Muscle layer of duodenum (tissue), 2 donors: ENCODE results near the gene PRKAG2.
"Not testable (repeated sequence)": the region's sequence is repeated elsewhere in the genome, so short reads cannot be mapped to it uniquely, and the experiment has no call there.

Experiments used
- H3K27ac ChIP-seq: one replicate; pipeline ENCODE4 v1.7.0; 2013; ENCODE audit warnings: mild to moderate bottlenecking, low read length
- H3K27me3 ChIP-seq: one replicate; pipeline ENCODE4 v1.7.0; 2013; ENCODE audit warnings: low read depth, mild to moderate bottlenecking, control low read depth, low read length
- H3K36me3 ChIP-seq, 2 donors: one replicate each; pipeline ENCODE4 v1.7.0; 2013; ENCODE audit warnings: low read length in 2 of 2, control low read depth in 1 of 2, mild to moderate bottlenecking in 1 of 2; ENCODE audit not compliant: insufficient read depth in 2 of 2, control insufficient read depth in 1 of 2
- H3K4me1 ChIP-seq, 2 donors: one replicate each; pipeline ENCODE4 v1.7.0; 2013; ENCODE audit warnings: low read length in 2 of 2, mild to moderate bottlenecking in 2 of 2, control low read depth in 1 of 2, moderate library complexity in 1 of 2; ENCODE audit not compliant: insufficient read depth in 2 of 2, control insufficient read depth in 1 of 2
- H3K4me3 ChIP-seq, 2 donors: one replicate each; pipeline ENCODE4 v1.7.0; 2013; ENCODE audit warnings: low read length in 2 of 2, low read depth in 1 of 2, mild to moderate bottlenecking in 1 of 2
- H3K9me3 ChIP-seq, 2 donors: one replicate each; pipeline ENCODE4 v1.7.0; 2013; ENCODE audit warnings: low read length in 2 of 2, control low read depth in 1 of 2, mild to moderate bottlenecking in 1 of 2; ENCODE audit not compliant: control insufficient read depth in 1 of 2
- donor health status: healthy.

The PRKAG2 gene

DNA sequence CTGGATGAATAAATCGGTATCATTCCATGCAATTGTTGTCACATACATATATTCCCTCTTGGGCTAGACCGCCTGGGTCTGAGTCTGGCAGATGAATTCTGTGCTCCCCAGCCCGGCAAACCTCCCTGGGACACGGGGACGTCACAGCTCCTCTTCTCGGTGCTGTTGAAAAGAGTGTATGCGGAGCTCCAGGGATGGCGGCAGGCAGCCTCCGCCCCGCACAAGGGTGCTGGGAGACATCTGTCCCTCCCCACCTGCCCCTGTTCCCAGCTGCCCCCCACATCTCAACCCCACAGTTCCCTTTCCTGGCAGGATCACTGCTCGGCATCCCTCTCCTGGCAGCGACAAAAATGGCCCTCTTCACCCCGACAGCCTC, 32.1 kb downstream of the PRKAG2 start:
- Histone ChIP-seq H3K27ac (no peak overlapping the region), H3K4me3 (no peak overlapping the region), H3K9me3 (no peaks in the 10 kb centered on the region), H3K27me3 (no peaks in the 10 kb centered on the region), H3K36me3 (no peaks in the 10 kb centered on the region), H3K4me1 (no peaks in the 10 kb centered on the region)

GRCh38 chr7:151844071-151844824, 32.7 kb downstream of the PRKAG2 start:
- Histone ChIP-seq H3K27ac (no peak overlapping the region), H3K4me3 (no peak overlapping the region), H3K36me3 (no peaks in the 10 kb centered on the region), H3K27me3 (no peaks in the 10 kb centered on the region), H3K9me3 (no peaks in the 10 kb centered on the region), H3K4me1 (no peaks in the 10 kb centered on the region)

- H3K36me3 ChIP-seq, result no peaks in the 10 kb centered on the region
- H3K4me1 ChIP-seq, result no peaks in the 10 kb centered on the region
- H3K27me3 ChIP-seq, result no peaks in the 10 kb centered on the region
- H3K27ac ChIP-seq, result no peak overlapping the region
- no peaks in the 10 kb centered on the region for H3K9me3 ChIP-seq
- H3K4me3 ChIP-seq, result no peak overlapping the region
Measured at GRCh38 chr7:151843181-151843580, 33.7 kb downstream of the PRKAG2 start.

DNA sequence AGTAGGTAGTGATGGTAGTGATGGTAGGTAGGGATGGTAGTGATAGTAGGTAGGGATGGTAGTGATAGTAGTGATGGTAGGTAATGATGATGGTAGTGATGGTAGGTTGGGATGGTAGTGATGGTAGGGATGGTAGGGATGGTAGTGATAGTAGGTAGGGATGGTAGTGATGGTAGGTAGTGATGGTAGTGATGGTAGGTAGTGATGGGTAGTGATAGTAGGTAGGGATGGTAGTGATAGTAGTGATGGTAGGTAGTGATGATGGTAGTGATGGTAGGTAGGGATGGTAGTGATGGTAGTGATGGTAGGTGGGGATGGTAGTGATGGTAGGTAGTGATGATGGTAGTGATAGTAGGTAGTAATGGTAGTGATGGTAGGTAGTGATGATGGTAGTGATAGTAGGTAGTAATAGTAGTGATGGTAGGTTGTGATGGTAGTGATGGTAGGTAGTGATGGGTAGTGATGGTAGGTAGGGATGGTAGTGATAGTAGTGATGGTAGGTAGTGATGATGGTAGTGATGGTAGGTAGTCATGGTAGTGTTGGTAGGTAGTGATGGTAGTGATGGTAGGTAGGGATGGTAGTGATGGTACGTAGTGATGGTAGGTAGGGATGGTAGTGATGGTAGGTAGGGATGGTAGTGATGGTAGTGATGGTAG, 35.4 kb downstream of the PRKAG2 start:
- H3K27ac ChIP-seq, H3K27me3 ChIP-seq, H3K9me3 ChIP-seq, H3K4me3 ChIP-seq, H3K36me3 ChIP-seq, H3K4me1 ChIP-seq: not testable (repeated sequence)

- no peaks in the 10 kb centered on the region for H3K4me1 ChIP-seq
- no peak overlapping the region for H3K4me3 ChIP-seq
- H3K36me3 ChIP-seq, result no peaks in the 10 kb centered on the region
- no peaks in the 10 kb centered on the region for H3K27me3 ChIP-seq
- no peak overlapping the region for H3K27ac ChIP-seq
- no peaks in the 10 kb centered on the region for H3K9me3 ChIP-seq
Measured at GRCh38 chr7:151840088-151840910, 36.6 kb downstream of the PRKAG2 start.

GRCh38 chr7:151839451-151839921, 37.4 kb downstream of the PRKAG2 start:
- Histone ChIP-seq H3K27ac (no peak overlapping the region), H3K4me3 (no peak overlapping the region), H3K4me1 (no peaks in the 10 kb centered on the region), H3K9me3 (no peaks in the 10 kb centered on the region), H3K27me3 (no peaks in the 10 kb centered on the region), H3K36me3 (no peaks in the 10 kb centered on the region)

GRCh38 chr7:151838861-151839381, 38.0 kb downstream of the PRKAG2 start:
- Histone ChIP-seq H3K9me3 (no peaks in the 10 kb centered on the region), H3K4me1 (no peaks in the 10 kb centered on the region), H3K27ac (no peak overlapping the region), H3K4me3 (no peak overlapping the region), H3K27me3 (no peaks in the 10 kb centered on the region), H3K36me3 (no peaks in the 10 kb centered on the region)

- no peaks in the 10 kb centered on the region for H3K4me1 ChIP-seq
- H3K36me3 ChIP-seq, result no peaks in the 10 kb centered on the region
- no peak overlapping the region for H3K4me3 ChIP-seq
- H3K27ac ChIP-seq, result no peak overlapping the region
- H3K9me3 ChIP-seq, result no peaks in the 10 kb centered on the region
- no peaks in the 10 kb centered on the region for H3K27me3 ChIP-seq
Measured at GRCh38 chr7:151838072-151838471, 38.8 kb downstream of the PRKAG2 start.

DNA sequence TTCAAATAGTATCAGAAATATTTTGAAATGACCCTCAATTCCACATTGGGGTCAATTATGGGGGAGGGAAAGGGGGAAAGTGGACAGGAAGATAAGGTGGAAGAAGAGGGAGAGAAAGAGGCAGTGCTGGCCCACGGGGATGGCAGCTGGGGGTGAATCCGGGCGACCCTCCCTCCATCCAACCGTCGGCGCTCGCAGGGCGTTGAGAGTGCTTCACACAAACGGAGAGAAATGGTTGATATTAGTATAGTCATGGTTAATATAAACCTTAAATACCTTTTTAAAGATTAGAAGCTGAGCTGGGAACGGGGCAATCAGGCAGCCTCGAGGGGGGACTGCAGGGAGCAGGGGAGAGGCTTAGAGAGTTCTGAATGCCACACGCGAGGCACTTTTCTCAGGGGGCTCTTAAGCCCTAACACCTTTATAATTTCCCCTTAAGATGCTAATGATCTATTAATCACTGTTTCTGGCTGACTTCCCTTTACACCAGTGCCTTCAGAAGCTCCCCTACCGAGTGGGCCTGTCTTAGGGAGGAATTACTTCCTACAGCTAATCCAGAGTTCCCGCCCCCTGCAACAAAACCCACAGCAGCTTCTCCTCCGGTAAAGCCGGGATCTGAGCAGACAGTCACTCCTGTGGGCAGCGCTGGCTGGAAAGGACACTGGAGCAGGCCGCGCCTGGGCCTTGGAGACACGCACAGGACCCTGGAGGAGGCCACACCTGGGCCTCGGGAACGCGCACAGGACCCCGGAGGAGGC, 39.5 kb downstream of the PRKAG2 start:
- Histone ChIP-seq H3K27me3 (no peaks in the 10 kb centered on the region), H3K36me3 (no peaks in the 10 kb centered on the region), H3K27ac (no peak overlapping the region), H3K9me3 (no peaks in the 10 kb centered on the region), H3K4me3 (no peak overlapping the region), H3K4me1 (no peaks in the 10 kb centered on the region)

GRCh38 chr7:151836927-151837205, 40.0 kb downstream of the PRKAG2 start:
- H3K27ac ChIP-seq, result no peak overlapping the region
- H3K9me3 ChIP-seq, result no peaks in the 10 kb centered on the region
- H3K36me3 ChIP-seq, result no peaks in the 10 kb centered on the region
- H3K4me3 ChIP-seq, result no peak overlapping the region
- H3K4me1 ChIP-seq, result no peaks in the 10 kb centered on the region
- H3K27me3 ChIP-seq, result no peaks in the 10 kb centered on the region
